Ishikawa (cell line): Measurements from ENCODE around the gene PFDN2.

Experiments used
- CEBPB ChIP-seq: IDR thresholded peaks from 2 replicates; pipeline ENCODE4 v1.6.1; 2012
- CREB1 ChIP-seq: IDR thresholded peaks from 2 replicates; pipeline ENCODE4 v1.6.1; 2012; ENCODE audit warnings: low read depth
- EGR1 ChIP-seq: IDR thresholded peaks from 2 replicates; pipeline ENCODE4 v1.6.1; 2012
- EP300 ChIP-seq: IDR thresholded peaks from 2 replicates; pipeline ENCODE4 v1.6.1; 2012; ENCODE audit warnings: borderline replicate concordance
- FOXM1 ChIP-seq: IDR thresholded peaks from 2 replicates; pipeline ENCODE4 v1.6.1; 2012; ENCODE audit warnings: low read depth, borderline replicate concordance
- NFIC ChIP-seq: IDR thresholded peaks from 2 replicates; pipeline ENCODE4 v1.6.1; 2012
- RAD21 ChIP-seq: IDR thresholded peaks from 2 replicates; pipeline ENCODE4 v1.6.1; 2012; ENCODE audit warnings: low read depth
- TAF1 ChIP-seq: IDR thresholded peaks from 2 replicates; pipeline ENCODE4 v1.6.1; 2012; ENCODE audit warnings: low read depth, mild to moderate bottlenecking
- TCF12 ChIP-seq: IDR thresholded peaks from 2 replicates; pipeline ENCODE4 v1.6.1; 2012; ENCODE audit warnings: low read depth
- TEAD4 ChIP-seq: IDR thresholded peaks from 2 replicates; pipeline ENCODE4 v1.6.1; 2012
- YY1 ChIP-seq: IDR thresholded peaks from 2 replicates; pipeline ENCODE4 v1.6.1; 2012; ENCODE audit warnings: low read depth
- ZBTB7A ChIP-seq: IDR thresholded peaks from 2 replicates; pipeline ENCODE4 v1.6.1; 2012; ENCODE audit warnings: low read depth
- TF ChIP-seq, protein P1 (sequence below): IDR thresholded peaks from 2 replicates; pipeline ENCODE4 v1.6.1; 2012; ENCODE audit warnings: low read depth, mild to moderate bottlenecking
- TF ChIP-seq, protein P2 (sequence below): IDR thresholded peaks from 2 replicates; pipeline ENCODE4 v1.6.1; 2012
- TF ChIP-seq, protein P3 (sequence below): IDR thresholded peaks from 2 replicates; pipeline ENCODE4 v1.6.1; 2012

The PFDN2 gene

GRCh38 chr1:161069731-161070270 is 48.0 kb downstream of the PFDN2 start, which contains the start of gene ARHGAP30:
Gene ARHGAP30, minus strand, starts transcription at chr1:161069891. Its CDS starts 267 bp downstream, at chr1:161069624.
- TF ChIP-seq NFIC (no peak), EP300 (no peak), TEAD4 (no peak), TAF1 (no peak), YY1 (no peak), RAD21 (no peak), FOXM1 (no peak), CREB1 (no peak), EGR1 (no peak), CEBPB (no peak), TCF12 (no peak), ZBTB7A (no peak)
- TF ChIP-seq, protein P1, sequence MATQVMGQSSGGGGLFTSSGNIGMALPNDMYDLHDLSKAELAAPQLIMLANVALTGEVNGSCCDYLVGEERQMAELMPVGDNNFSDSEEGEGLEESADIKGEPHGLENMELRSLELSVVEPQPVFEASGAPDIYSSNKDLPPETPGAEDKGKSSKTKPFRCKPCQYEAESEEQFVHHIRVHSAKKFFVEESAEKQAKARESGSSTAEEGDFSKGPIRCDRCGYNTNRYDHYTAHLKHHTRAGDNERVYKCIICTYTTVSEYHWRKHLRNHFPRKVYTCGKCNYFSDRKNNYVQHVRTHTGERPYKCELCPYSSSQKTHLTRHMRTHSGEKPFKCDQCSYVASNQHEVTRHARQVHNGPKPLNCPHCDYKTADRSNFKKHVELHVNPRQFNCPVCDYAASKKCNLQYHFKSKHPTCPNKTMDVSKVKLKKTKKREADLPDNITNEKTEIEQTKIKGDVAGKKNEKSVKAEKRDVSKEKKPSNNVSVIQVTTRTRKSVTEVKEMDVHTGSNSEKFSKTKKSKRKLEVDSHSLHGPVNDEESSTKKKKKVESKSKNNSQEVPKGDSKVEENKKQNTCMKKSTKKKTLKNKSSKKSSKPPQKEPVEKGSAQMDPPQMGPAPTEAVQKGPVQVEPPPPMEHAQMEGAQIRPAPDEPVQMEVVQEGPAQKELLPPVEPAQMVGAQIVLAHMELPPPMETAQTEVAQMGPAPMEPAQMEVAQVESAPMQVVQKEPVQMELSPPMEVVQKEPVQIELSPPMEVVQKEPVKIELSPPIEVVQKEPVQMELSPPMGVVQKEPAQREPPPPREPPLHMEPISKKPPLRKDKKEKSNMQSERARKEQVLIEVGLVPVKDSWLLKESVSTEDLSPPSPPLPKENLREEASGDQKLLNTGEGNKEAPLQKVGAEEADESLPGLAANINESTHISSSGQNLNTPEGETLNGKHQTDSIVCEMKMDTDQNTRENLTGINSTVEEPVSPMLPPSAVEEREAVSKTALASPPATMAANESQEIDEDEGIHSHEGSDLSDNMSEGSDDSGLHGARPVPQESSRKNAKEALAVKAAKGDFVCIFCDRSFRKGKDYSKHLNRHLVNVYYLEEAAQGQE: no peak
- TF ChIP-seq, protein P2, sequence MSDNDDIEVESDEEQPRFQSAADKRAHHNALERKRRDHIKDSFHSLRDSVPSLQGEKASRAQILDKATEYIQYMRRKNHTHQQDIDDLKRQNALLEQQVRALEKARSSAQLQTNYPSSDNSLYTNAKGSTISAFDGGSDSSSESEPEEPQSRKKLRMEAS: no peak
- TF ChIP-seq, protein P3, sequence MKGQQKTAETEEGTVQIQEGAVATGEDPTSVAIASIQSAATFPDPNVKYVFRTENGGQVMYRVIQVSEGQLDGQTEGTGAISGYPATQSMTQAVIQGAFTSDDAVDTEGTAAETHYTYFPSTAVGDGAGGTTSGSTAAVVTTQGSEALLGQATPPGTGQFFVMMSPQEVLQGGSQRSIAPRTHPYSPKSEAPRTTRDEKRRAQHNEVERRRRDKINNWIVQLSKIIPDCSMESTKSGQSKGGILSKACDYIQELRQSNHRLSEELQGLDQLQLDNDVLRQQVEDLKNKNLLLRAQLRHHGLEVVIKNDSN: no peak

DNA sequence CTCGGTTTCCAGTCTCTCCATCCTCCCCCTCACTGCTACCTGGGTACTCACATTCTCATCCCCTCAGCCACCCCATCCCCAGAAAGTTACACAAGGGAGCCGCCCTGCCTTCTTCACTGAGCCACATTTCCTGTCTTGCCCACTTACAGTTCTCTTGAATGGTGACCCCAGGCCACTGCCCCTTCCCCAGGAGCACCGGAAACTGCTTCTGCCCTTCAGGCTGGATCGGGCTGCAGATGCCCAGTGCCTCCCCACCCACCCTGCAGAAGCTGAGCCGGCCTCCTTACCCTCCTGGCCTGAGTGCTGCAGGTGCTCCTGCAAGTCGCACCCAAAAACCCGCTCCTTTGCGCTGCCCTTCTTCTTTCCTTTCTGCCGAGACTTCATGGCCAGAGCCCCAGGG is 48.6 kb downstream of the PFDN2 start:
- no peak for TF ChIP-seq ZBTB7A
- TF ChIP-seq NFIC: no peak
- TF ChIP-seq TEAD4: no peak
- TF ChIP-seq, protein P3: no peak
- no peak for TF ChIP-seq TCF12
- no peak for TF ChIP-seq CEBPB
- TF ChIP-seq YY1: no peak

DNA sequence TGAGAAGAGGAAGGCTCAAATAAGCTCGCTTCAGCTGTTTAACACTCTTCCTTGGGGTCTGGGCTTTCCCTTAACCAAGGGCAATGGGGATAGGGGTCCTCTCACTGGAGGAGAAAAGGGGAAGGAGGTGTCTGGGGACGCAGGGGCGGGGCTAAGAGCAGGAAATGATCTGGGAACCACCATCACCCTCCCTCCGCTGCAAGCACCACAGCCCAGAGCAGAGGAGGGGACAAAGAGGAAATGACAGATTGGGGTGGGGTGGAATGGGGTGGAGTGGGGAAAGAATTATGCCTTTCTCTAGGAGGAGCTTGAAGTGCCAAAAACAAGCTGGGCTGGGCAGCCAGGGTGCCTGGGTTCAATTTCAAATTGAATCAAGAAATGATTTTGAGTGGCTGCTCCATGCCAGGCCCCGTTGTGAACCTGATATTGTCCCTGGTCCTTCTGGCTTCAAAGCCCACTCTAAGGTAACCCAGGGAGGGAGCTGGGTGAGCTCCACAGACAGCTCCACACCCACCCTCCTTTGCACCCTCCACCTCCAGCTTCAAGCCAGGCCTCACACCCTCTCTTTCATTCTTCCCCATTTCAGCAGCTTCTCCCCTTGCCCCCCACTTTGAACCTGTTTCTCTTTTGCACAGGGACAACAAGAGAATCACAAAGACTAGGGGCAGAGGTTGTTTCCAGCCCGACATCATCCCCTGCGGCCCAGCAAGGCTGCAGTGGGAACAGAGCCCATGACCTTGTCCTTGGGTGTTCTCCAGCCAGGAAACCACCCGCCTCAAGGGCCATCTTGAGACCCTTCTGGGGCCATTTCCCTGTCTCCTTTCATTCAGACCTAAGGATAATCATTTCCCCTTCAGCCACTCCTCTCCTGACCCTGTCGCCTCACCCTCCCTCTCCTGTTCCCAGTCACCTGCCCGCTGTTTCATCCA is 49.3 kb downstream of the PFDN2 start:
- TF ChIP-seq, protein P3: no peak
- no peak for TF ChIP-seq ZBTB7A
- TF ChIP-seq, protein P1: no peak
- no peak for TF ChIP-seq TCF12
- no peak for TF ChIP-seq FOXM1
- TF ChIP-seq CREB1: no peak
- no peak for TF ChIP-seq EP300
- TF ChIP-seq, protein P2: no peak
- TF ChIP-seq TAF1: no peak
- TF ChIP-seq EGR1: no peak
- no peak for TF ChIP-seq RAD21
- no peak for TF ChIP-seq YY1
- no peak for TF ChIP-seq CEBPB
- TF ChIP-seq NFIC: no peak
- TF ChIP-seq TEAD4: no peak

DNA sequence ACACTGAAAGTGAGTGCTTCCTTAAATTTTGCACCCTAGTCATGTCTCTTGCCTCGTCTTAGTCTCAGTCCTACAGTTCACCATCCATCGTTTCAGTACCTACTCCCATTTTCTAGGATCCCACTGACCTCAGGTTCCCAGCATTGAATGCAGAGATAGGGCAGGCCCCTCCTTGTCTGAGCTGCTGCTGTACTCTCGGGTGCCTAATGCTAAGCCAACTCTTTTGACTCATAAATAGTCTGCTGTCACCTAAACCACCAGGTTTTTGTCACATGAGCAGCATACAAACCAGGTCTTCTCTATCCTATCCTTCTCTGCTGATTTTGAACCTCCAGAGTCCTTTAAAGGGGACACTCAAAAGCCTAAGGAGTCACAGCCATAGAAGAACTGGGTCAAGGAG is 51.1 kb downstream of the PFDN2 start:
- TF ChIP-seq CEBPB (no peak), EP300 (no peak), YY1 (no peak), RAD21 (no peak), NFIC (no peak), TEAD4 (no peak), EGR1 (no peak), CREB1 (no peak), TAF1 (no peak), TCF12 (no peak), ZBTB7A (no peak), FOXM1 (no peak)
- TF ChIP-seq, protein P1: no peak
- TF ChIP-seq, protein P2: no peak
- TF ChIP-seq, protein P3: no peak
